ENCODE data around the gene POT1.
"Not testable (repeated sequence)": the region's sequence is repeated elsewhere in the genome, so short reads cannot be mapped to it uniquely, and the experiment has no call there.

The POT1 gene

GRCh38 chr7:124929467-124930172 is at the start of gene POT1:
Gene POT1, minus strand, starts transcription at chr7:124929825. Its CDS starts 32,652 bp downstream, at chr7:124897173.
- DNase-seq, result peak; percentile 18

- not testable (repeated sequence) for DNase-seq
These were observed 45.5 kb upstream of the POT1 start for GRCh38 chr7:124975131-124975530.

- no peak for DNase-seq
These were observed 35.9 kb upstream of the POT1 start for GRCh38 chr7:124965553-124965952.

- DNase-seq, result no peak
These were observed 30.1 kb upstream of the POT1 start for GRCh38 chr7:124959676-124960075.

GRCh38 chr7:124957952-124958351 is 28.3 kb upstream of the POT1 start:
- DNase-seq, result not testable (repeated sequence)

GRCh38 chr7:124956160-124956559 is 26.5 kb upstream of the POT1 start:
- no peak for DNase-seq

- DNase-seq, result no peak
These were observed 25.2 kb upstream of the POT1 start for GRCh38 chr7:124954790-124955189.

- no peak for DNase-seq
These were observed 16.1 kb upstream of the POT1 start for GRCh38 chr7:124945680-124946079.

- DNase-seq, result no peak
These were observed 13.8 kb upstream of the POT1 start for GRCh38 chr7:124943472-124943871.

GRCh38 chr7:124942399-124942798 is 12.8 kb upstream of the POT1 start:
- DNase-seq, result no peak

- no peak for DNase-seq
These were observed 10.7 kb upstream of the POT1 start for GRCh38 chr7:124940306-124940705.

GRCh38 chr7:124938128-124938527 is 8.5 kb upstream of the POT1 start:
- DNase-seq, result no peak

GRCh38 chr7:124937076-124937475 is 7.5 kb upstream of the POT1 start:
- DNase-seq, result no peak

- no peak for DNase-seq
These were observed 5.2 kb upstream of the POT1 start for GRCh38 chr7:124934841-124935240.

GRCh38 chr7:124930655-124931597 is 1.3 kb upstream of the POT1 start:
- no peak for DNase-seq

- DNase-seq, result no peak
These were observed 573 bp upstream of the POT1 start for GRCh38 chr7:124930173-124930623.

- no peak for DNase-seq
These were observed 4.7 kb downstream of the POT1 start for GRCh38 chr7:124924906-124925305.

- DNase-seq, result no peak
These were observed 7.4 kb downstream of the POT1 start for GRCh38 chr7:124922200-124922599.

- no peak for DNase-seq
These were observed 9.8 kb downstream of the POT1 start for GRCh38 chr7:124919841-124920240.

- no peak for DNase-seq
These were observed 11.0 kb downstream of the POT1 start for GRCh38 chr7:124918662-124919061.

GRCh38 chr7:124915242-124915641 is 14.4 kb downstream of the POT1 start:
- no peak for DNase-seq

GRCh38 chr7:124914298-124914697 is 15.3 kb downstream of the POT1 start:
- no peak for DNase-seq

GRCh38 chr7:124912972-124913371 is 16.7 kb downstream of the POT1 start:
- no peak for DNase-seq

- DNase-seq, result no peak
These were observed 19.8 kb downstream of the POT1 start for GRCh38 chr7:124909808-124910207.
